GM21447 (cell line): ENCODE measurements around the gene DTNB.

ENCODE experiments used
- ATAC-seq: cut with Tn5 transposase; IDR thresholded peaks from one replicate; pipeline ENCODE4 v1.9.1; 2021; ENCODE audit not compliant: unreplicated experiment

DTNB gene

GRCh38 chr2:25355270-25355669 lies 318.1 kb downstream of the DTNB start:
- ATAC-seq = no peak

GRCh38 chr2:25354116-25354515 lies 319.3 kb downstream of the DTNB start:
- ATAC-seq = no peak

GRCh38 chr2:25349397-25349796 lies 324.0 kb downstream of the DTNB start:
- ATAC-seq = no peak

GRCh38 chr2:25347846-25348245 lies 325.5 kb downstream of the DTNB start:
- no peak for ATAC-seq

GRCh38 chr2:25347205-25347815 lies 326.1 kb downstream of the DTNB start:
- ATAC-seq = no peak

GRCh38 chr2:25343187-25343825 lies 330.1 kb downstream of the DTNB start:
- no peak for ATAC-seq

GRCh38 chr2:25342372-25343186 lies 330.8 kb downstream of the DTNB start:
- ATAC-seq = peak; percentile 81

GRCh38 chr2:25341753-25342371 lies 331.5 kb downstream of the DTNB start, which contains the start of gene DNMT3A:
DNMT3A (minus strand) TSS chr2:25341925; CDS start chr2:25313984, 27,941 bp downstream.
- peak; percentile 36 for ATAC-seq

GRCh38 chr2:25341011-25341727 lies 332.2 kb downstream of the DTNB start:
- ATAC-seq = peak; percentile 14

- no peak for ATAC-seq
Measured at GRCh38 chr2:25340181-25340921, 333.0 kb downstream of the DTNB start.

- ATAC-seq = no peak
Measured at GRCh38 chr2:25339791-25340180, 333.6 kb downstream of the DTNB start.

- no peak for ATAC-seq
Measured at GRCh38 chr2:25339211-25339674, 334.1 kb downstream of the DTNB start.

GRCh38 chr2:25338401-25338800 lies 335.0 kb downstream of the DTNB start:
- no peak for ATAC-seq

- ATAC-seq = no peak
Measured at GRCh38 chr2:25337891-25338290, 335.5 kb downstream of the DTNB start.

GRCh38 chr2:25337276-25337675 lies 336.1 kb downstream of the DTNB start:
- no peak for ATAC-seq

GRCh38 chr2:25336383-25336841 lies 337.0 kb downstream of the DTNB start:
- ATAC-seq = no peak

GRCh38 chr2:25335971-25336370 lies 337.4 kb downstream of the DTNB start:
- no peak for ATAC-seq

GRCh38 chr2:25335204-25335603 lies 338.2 kb downstream of the DTNB start:
- ATAC-seq = no peak

GRCh38 chr2:25334482-25334881 lies 338.9 kb downstream of the DTNB start:
- no peak for ATAC-seq

- no peak for ATAC-seq
Measured at GRCh38 chr2:25333981-25334380, 339.4 kb downstream of the DTNB start.
